Mucosa of gallbladder (tissue), 1 donor: ENCODE measurements around the gene SLC9A2. TPM values are rescaled to one million over a fixed set of nuclear protein-coding genes. Genes with fewer than 3 reads are reported as not detected.

Experiments
- DNase-seq: peaks from one replicate; pipeline ENCODE4 v3.0.0-alpha.2; 2020; ENCODE audit warnings: low spot score
- total RNA-seq: library from RNA; stranded (reverse); gene quantifications from one replicate; pipeline ENCODE4 v1.2.1, GENCODE V29; 2021
- donor health status: DM: no; HTN: no; CAD: no.

SLC9A2 gene
- total RNA-seq, 1 donor from 2014 or later, result 19.9 TPM

- no peak for DNase-seq
These were observed 116.2 kb downstream of the SLC9A2 start for GRCh38 chr2:102735416-102736109.

- no peak for DNase-seq
These were observed 116.7 kb downstream of the SLC9A2 start for GRCh38 chr2:102736110-102736409.

GRCh38 chr2:102736410-102737409 lies 117.4 kb downstream of the SLC9A2 start:
- peak; percentile 80 for DNase-seq

- no peak for DNase-seq
These were observed 118.1 kb downstream of the SLC9A2 start for GRCh38 chr2:102737431-102737830.

GRCh38 chr2:102743259-102743658 lies 123.9 kb downstream of the SLC9A2 start:
- no peak for DNase-seq

- no peak for DNase-seq
These were observed 128.8 kb downstream of the SLC9A2 start for GRCh38 chr2:102748107-102748506.

- DNase-seq, result no peak
These were observed 130.6 kb downstream of the SLC9A2 start for GRCh38 chr2:102749938-102750337.

- no peak for DNase-seq
These were observed 134.3 kb downstream of the SLC9A2 start for GRCh38 chr2:102753563-102754159.

- DNase-seq, result no peak
These were observed 135.2 kb downstream of the SLC9A2 start for GRCh38 chr2:102754456-102755145.

GRCh38 chr2:102755284-102755683 lies 135.9 kb downstream of the SLC9A2 start:
- no peak for DNase-seq

GRCh38 chr2:102758439-102758838 lies 139.1 kb downstream of the SLC9A2 start:
- DNase-seq, result no peak

Other genes starting within 250 kb of the SLC9A2 start
- gene IL18RAP, start 196.4 kb upstream of the SLC9A2 start, total RNA-seq, result 1.6 TPM
- 19.9 TPM for gene SLC9A4, start 146.3 kb upstream of the SLC9A2 start, total RNA-seq
- 4.9 TPM for gene TMEM182, start 142.5 kb downstream of the SLC9A2 start, total RNA-seq